GM18520 (cell line): ENCODE results near the gene RHBDD3.

ENCODE experiments used
- ATAC-seq: cut with Tn5 transposase; IDR thresholded peaks from one replicate; pipeline ENCODE4 v1.9.1; 2021; ENCODE audit not compliant: unreplicated experiment

RHBDD3 gene

DNA sequence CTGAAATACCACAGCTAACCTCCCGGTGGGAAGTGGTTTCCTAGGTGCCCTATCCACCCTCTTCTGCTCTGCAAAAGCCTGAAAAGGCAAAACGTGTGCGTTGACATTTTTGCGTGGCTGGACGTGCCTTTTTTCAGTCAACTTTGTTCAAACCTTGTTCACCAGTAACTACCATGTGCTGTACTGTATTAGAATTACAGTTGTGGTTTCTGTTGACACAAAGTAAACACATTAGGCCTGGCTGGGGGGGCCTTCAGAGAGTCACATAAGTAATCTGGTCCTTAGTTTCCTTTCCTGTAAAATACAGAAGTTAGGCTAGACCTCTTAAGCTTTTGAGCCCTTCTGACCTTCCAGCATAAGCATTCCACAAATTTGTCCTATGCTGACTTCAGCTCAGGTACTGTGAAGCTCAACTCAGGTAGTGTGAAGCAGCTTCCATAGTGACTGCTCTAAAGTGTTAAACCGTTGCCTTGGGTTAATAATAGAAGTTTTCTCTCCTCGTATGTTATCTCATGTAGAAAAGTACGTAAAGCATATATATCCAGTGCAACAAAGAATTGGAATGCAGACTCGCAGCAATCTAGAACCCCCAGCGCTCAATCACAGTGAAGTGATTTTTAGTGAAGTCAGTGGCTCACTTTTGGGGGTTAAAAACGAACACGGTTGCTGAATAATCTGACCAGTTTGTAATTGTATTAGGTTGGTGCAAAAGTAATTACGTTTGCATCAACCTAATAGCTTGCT lies 2.1 kb upstream of the RHBDD3 start:
- ATAC-seq = no peak

DNA sequence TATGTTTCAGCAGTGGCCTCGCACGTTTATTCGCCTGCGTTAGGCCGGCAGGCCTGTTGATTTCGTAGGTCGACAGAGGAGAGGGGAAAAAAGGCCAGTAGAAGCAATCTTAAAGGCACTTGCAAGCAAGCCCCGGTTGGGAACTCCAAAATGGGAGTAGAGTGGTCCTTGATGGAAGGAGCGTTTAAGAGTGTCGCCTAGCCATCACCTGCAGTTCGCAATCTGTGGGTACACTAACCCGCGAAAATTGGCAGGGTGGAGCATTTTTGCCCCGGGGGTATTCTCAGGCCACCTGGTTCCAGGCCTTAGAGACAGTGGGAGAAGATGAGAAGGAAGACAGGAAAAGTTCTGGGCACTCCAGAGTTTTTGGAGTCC lies 1.4 kb upstream of the RHBDD3 start:
- ATAC-seq = no peak

DNA sequence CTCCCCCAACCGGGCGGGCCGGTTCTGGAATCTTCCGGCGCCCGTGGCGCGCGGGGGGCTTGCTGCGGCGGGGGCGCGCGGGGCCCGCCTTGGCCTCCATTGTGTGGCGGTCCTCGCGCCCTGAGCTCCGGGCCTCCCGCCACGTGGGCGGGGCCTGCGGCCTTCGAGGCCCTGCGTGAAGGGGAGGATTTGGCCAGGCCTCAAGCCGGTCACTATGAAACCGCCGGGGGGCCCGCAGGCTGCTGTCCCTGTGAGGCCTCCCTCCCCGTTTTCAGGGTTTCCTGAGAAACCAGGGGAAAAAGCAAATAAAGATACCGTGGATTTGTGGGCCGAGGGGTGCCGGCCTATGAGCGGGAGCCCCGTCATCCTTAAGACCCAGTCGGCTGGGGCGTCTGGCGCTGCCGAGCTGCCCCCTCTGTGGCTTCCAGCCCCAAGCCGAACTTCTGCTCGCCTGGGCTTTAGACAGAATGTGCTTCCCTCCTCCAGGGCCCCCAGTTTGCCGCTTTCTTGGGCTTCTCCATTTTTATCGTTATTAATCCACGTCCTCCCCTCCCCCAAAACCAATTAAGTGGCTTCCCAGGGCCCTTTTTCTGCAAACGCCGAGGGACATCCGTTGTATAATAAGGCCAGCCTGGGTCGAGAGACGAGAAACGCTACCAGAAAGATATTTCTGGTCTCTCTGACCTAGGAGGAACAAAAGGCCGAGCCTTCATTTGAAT lies 889 bp upstream of the RHBDD3 start:
- ATAC-seq = peak; percentile 19

DNA sequence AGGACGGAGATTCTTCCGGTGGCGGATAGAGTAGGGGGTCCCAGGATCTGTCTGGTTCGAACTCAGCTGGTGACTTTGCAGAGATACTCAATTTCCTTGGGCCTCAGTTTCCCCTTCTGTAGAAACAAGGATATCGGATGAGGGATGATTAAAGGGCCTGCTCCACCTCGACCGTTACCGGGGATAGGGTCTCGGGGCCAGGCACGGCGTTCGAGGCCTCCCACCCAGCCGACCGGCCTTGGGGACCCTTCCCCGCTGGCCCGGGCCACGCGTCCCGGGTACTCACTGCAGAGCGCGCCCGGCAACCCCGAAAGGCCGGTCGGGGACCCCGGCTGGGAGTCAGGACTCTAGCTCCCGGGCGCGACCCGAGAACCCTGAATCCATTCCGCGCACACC lies 321 bp downstream of the RHBDD3 start:
- ATAC-seq = no peak

DNA sequence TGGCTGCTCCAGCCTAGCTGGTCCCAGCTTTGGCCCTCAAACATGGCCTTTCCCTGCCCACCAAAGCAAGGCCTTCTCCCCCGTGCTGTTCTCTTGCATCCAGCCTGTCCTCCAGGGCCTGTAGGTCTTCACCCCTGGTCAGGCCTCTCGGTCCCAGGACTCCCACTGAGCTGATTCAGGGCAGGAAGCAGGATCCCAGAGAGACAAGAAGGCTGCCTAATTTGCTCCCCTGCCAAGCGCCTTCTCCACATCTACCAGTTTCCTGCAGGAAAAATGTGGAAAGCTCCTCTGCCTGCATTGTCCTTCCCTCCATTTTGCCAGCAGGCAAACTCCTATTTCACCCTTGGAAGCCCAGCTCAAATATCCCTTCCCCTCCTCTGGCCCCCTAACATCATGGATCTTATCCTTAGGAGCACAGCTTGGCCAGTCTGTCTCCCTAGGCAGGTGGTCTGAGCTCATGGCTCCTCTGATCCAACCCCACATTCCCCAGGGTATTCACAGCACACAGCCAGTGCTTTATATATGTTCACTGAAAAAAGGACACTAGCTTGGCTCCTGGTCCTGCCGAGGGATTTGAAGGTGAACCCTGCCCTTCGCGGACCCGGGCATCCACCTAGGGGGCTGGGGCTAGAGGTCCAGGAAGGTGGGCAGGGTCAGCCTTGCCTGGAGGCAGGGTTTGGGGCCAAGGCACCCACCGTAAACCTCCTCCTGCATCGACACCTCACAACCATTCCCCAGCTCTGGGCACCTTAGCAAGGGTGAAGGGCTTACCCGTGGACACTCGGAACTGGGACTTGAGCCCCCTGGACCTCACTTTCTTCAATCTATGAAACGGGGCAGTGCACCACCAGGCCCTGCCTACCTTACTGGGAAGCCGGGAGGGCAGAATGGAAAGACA lies 968 bp downstream of the RHBDD3 start:
- ATAC-seq = no peak

DNA sequence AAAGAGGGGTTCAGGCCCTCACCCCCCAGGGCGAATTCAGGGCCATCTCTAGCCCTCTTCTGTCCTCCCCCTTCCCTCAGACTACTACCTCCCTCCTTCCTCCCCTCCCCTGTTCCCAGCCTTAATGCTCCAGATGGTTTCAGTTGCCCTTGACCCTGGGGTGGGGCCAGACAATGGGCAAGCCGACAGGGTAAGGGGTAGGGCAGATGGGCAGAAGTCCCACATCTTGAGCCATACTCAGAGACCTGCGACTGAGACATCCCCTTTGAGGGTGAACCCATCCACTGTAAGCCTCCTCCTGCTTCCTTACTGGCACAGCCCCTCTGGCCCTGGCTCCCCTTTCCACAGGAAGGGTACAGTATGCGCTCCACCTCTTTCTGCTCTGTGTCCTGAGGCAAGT lies 1.9 kb downstream of the RHBDD3 start:
- ATAC-seq = no peak

DNA sequence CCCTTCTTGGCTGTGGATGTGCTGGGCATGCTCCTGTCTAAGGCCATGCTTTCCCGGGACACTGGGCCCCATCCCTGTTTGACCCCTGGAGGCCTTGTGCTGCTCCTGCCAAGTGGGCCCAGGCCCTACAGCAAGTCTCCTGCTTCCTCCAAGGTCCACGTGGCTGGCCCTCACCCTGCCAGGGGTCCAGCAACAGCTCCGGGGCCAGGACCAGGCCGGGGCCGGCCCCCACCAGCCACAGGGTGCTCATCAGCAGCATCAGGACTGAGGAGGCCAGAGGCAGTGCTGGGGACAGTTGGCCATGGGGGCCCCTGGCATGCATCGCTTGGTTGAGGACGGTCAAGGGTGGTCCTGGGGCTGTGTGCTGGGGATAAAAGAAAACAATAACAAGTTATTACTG lies 2.5 kb downstream of the RHBDD3 start:
- ATAC-seq = no peak

DNA sequence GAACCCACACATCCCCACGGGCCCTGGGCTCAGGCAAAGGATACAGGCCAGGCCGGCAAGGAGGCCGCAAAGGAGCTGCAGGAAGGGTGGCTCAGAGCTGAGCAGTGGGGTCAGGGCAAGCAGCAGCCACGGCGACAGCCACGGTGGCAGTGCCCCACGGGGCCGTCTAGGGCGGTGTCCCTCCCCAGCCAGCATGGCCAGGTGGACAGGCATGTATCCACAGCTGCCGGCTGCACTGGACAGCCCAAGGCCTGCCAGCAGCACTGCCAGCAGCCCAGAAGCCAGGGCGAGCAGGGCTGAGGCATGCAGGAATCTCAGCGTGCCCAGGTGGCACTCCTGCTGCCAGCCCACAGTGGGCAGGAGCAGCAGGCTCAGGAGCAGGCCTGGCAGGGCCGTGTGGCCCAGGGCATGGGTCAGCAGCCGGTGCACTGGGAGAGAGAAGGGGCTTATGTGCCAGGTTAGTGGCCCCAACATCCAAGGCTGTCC lies 3.9 kb downstream of the RHBDD3 start:
- ATAC-seq = no peak

DNA sequence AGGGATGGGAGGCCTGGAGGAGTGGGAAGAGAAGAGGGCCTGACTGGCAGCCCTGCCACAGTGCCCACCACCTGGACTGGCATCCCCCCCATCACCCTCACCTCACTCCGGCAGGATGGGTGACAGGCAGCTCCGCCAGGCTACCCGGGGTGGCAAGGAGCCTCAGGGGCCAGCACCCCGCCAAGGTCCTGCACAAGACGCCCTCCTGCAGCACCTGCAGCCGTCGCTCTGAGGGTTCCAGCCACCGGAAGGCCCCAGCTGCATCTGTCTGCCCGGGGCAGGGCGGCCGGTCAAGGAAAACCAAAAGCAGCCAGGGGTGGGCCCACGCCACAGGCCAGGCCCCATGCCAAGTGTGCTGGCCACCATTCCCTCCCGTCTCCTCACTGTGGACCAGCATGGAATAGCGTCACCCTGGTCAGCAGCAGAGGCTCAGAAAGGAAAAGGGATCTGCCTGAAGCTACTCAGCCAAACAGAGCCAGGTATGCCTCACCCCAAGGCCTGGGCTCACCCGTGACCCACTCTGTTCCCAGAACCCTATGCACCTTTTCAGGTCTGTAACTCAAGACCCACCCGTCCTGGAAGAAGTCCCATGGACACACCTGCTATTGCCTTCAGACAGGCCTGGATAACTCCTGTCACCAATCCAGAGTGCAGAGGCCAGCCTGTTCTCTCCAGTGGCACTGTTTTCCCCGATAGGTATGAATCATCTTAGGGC lies 7.0 kb downstream of the RHBDD3 start:
- no peak for ATAC-seq

DNA sequence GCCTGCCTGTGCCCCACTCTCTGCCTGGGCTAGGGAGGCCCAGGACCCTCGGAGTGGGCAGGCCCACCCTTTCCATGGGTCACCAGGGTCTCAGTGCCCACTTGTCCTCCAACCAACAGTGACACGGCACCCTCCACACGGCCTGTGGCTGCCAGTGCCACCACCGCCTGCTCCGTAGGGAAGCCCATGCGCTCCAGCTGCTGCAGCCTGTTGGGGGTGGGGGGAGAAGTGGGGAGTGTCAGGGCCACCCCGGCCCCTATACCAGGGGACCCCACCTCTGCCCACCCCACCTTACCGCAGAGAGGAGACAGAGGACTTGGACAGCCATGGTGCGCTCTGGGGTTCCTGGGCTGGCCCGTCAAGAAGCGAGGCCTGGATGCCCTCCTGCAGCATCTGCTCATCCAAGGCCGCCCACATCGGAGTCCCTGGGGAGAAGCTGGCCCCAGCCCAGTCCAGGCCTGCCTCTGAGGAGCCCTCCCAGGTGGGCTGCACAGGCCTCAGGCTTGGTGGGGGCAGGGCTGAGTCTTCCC lies 7.7 kb downstream of the RHBDD3 start:
- no peak for ATAC-seq

DNA sequence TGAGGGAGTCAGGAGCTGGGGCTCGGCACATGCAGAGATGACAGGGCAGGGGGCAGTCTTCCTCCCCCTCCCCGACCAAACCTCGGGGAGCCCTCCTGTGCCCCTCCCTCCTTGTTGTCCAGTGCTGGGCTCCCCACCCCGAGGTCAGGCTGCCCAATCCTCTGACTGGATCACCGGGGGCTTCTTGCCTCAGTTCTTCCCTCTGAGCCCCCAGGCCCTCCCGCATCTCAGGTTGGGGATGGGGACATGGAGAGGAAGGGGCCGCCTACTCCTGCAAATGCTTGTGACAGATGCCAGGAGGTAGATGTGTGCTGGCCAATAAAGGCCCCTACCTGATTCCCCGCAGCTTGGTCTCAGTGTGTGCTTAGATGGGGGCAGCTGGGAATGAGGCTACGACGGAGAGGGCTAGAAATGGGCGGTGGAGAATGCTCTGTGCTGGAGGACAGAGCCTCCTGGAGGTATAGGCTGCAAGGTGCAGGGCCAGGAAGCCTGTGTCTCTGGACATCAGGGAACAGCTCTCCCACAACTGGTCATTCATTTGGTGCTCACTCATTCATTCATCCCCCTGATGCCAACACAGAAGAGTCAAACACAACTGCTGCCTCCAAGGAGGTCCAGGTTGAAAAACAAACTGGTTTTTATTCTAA lies 8.4 kb downstream of the RHBDD3 start:
- ATAC-seq = no peak

DNA sequence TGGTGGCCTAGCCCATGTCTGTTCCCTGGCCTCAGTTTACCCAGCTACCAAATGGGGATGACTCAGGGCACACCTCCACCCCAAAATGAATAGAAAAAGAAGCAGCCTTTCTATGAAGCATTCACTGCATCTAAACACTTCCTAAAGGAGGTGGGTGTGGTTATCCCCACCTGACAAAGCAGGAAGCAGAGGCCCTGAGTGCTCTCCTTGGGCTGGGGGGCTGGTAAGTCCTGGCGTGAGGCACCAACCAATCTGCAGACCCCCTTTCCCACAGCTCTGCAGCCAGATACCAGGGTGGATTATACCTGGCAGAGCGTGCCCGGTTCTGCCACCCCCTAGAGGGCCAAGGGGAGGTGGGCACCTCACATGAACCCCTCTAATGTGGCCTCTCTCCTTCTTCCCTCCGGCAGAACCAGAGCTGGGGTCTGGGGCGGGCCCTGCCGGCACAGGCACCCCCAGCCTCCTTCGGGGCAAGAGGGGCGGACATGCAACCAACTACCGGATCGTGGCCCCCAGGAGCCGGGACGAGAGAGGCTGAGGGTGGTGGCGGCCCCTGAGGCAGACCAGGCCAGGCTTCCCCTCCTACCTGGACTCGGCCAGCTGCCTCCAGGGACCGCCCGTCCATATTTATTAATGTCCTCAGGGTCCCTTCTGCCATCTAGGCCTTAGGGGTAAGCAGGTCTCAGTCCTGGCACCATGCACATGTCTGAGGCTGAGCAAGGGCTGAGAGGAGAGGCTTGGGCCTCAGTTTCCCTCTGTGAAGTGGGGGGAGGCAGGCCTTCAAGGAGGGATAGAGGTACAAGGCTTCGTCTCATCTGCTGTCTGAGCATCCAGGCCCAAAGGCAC lies 9.2 kb downstream of the RHBDD3 start:
- no peak for ATAC-seq

DNA sequence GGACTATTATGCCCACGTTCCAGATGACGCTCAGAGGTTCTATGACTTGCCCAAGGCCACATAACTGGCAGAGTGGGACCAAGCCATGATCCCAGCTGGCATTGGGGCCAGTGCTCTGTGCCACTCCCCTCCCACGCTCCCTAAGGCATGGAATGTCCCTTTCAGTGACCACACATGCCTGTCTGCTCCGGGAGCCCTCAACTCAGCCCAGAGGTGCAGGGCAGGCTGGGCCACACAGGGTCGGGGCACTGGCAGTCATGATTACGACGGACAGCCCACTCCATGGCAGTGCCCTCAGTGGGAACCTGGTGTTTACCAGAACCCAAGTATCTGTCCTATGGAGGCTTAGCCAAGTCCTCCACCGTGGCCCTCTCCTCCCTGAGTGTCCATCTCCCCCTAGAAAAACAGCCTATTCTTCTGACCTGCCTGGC lies 10.0 kb downstream of the RHBDD3 start:
- no peak for ATAC-seq

DNA sequence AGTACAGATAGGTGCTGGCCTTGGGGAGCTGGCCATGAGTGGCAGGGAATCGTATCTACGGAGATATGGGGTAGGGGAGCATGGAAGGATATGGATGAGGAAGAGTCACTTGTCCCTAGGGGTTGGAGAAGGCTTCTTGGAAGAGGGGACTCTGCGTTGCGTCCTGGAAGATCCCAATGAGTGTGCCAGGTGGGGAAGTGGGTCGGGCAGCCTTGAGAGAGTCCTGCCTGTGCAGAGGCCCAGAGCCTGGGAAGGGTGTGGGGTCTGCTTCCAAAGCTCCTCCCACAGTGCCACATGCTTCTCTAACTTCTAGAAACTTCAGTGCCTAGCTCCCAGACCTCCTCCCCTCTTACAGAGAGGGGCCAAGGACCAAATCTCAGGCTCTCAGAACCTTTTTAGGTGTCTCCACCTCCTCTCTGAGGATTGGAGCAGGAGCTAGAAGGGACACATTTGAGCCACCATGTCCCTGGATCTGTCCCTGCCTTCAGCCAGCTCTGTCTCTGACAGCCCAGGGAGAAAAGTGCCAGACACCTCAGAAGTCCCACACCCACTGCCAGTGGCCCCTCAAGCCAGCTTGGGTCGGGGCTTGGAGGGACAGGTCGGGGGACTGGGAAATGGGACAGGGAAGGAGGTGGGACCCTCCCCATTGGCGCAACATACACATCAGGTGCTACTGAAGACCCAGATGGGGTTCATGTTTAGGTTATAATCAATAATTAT lies 11.0 kb downstream of the RHBDD3 start:
- ATAC-seq = no peak

DNA sequence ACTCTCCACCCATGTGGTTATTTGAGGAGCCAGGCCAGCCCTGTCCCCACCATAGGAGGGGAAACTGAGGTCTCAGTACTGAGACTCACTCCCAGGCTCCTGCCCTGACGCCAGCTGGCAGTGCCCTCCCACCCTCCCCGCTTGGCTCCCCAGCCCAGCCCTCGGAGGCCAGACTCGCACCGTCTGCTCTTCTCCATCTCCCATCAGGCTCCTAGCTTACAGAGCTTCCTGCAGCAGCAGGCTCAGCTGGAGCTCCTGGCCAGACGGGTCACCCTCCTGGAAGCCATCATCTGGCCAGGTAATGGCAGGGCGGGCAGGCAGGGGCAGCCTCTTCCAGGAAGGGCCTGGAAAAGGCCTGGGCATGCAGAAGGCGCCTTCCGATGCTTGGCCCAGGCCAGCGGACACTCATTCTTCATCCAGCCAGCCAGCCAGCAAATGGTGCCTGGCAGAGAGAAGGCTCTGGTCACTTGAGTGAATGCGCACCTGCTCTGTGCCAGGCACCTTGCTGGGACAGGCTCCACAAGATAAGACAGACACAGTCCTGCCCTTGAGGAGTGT lies 12.6 kb downstream of the RHBDD3 start:
- ATAC-seq = no peak

DNA sequence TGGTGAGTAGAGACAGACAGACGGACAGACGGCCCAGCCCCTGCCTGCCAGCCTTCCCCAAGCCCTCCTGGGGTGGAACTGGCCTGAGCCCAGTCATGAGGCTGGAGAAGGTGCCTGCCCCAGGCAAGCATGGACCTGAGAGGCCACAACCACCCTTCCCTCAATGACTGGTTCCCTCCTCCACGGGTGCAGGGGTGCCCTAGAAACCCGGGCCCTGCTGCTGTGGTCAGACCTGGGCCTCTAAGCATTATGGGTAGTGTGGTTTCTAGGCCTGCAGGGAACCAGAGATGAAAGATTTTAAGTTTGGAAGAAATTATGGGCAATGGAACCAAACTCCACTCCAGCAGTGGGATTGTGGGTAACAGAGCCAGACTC lies 13.5 kb downstream of the RHBDD3 start:
- ATAC-seq = no peak

DNA sequence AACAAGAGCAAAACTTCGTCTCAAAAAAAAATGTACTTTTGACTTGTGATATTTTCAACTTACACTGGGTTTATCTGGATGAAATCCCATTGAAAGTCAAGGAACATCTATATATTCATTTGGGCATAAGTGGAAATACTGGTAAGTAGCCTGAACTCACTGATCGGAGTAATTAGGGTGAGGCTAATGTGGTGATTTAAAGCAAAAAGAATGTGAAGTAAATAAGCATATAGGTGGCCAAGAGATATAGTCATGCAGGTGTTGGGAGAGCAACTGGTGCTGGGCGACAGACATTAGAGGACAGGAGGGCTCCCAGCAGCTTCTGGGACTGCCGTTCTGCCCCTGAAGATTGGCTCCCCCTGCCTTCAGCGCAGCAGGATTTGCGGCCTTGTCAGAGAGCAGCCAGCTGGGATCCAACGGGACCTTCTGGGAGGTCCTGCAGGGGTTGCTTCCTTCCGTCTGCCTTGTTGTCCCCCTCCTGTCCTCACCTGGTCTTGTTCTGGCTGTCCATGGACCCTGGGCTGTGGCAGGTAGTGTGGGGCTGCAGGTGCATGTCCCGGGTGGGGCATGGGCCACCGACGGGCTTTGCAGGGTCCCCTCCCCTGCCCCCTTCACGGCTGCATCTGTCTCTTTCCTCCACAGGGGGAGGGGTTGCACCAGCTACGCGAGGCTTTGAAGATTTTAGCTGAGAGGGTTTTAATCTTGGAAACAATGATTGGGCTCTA lies 14.1 kb downstream of the RHBDD3 start:
- ATAC-seq = no peak
